HG03196 (cell line): Measurements from ENCODE around the gene PAX5.

ENCODE experiments used
- ATAC-seq: cut with Tn5 transposase; IDR thresholded peaks from one replicate; pipeline ENCODE4 v1.9.1; 2021; ENCODE audit not compliant: unreplicated experiment

Gene PAX5

GRCh38 chr9:36935768-36936497, 98.1 kb downstream of the PAX5 start:
- ATAC-seq, result peak; percentile 40

GRCh38 chr9:36935332-36935731, 98.7 kb downstream of the PAX5 start:
- ATAC-seq, result peak; percentile 23

- no peak for ATAC-seq
Observed at GRCh38 chr9:36934478-36935065, 99.5 kb downstream of the PAX5 start.

GRCh38 chr9:36933676-36934215, 100.3 kb downstream of the PAX5 start:
- ATAC-seq, result no peak

- ATAC-seq, result no peak
Observed at GRCh38 chr9:36932198-36932597, 101.9 kb downstream of the PAX5 start.

GRCh38 chr9:36930941-36931340, 103.1 kb downstream of the PAX5 start:
- no peak for ATAC-seq

GRCh38 chr9:36929350-36929675, 104.8 kb downstream of the PAX5 start:
- no peak for ATAC-seq

- ATAC-seq, result peak; percentile 40
Observed at GRCh38 chr9:36928670-36929349, 105.3 kb downstream of the PAX5 start.

GRCh38 chr9:36928210-36928609, 105.9 kb downstream of the PAX5 start:
- no peak for ATAC-seq

GRCh38 chr9:36924757-36925432, 109.2 kb downstream of the PAX5 start:
- ATAC-seq, result no peak

- ATAC-seq, result no peak
Observed at GRCh38 chr9:36924071-36924470, 110.0 kb downstream of the PAX5 start.

GRCh38 chr9:36923025-36923625, 110.9 kb downstream of the PAX5 start:
- no peak for ATAC-seq

GRCh38 chr9:36922548-36922947, 111.5 kb downstream of the PAX5 start:
- no peak for ATAC-seq

- no peak for ATAC-seq
Observed at GRCh38 chr9:36914212-36914577, 119.9 kb downstream of the PAX5 start.

- no peak for ATAC-seq
Observed at GRCh38 chr9:36913393-36914211, 120.5 kb downstream of the PAX5 start.

GRCh38 chr9:36912620-36913019, 121.4 kb downstream of the PAX5 start:
- ATAC-seq, result no peak

GRCh38 chr9:36911601-36912412, 122.3 kb downstream of the PAX5 start:
- ATAC-seq, result no peak

GRCh38 chr9:36911037-36911436, 123.0 kb downstream of the PAX5 start:
- ATAC-seq, result no peak

- no peak for ATAC-seq
Observed at GRCh38 chr9:36906492-36906891, 127.6 kb downstream of the PAX5 start.
